Transverse colon (tissue), 3 donors: ENCODE measurements around the gene CHURC1.

Experiments
- POLR2A ChIP-seq: fragments of 450-650 bp; IDR thresholded peaks from one replicate; pipeline ENCODE4 v1.6.1; 2016; ENCODE audit warnings: antibody characterized with exemption, mild to moderate bottlenecking, moderate library complexity
- TF ChIP-seq, protein P1 (sequence below), 5 experiments: fragments of 200-600 bp in 3 of 5; fragments of 450-650 bp in 2 of 5; sonication (generic) in 3 of 5; IDR thresholded peaks; 1 replicate in 2 of 5; 2 replicates in 3 of 5; pipeline ENCODE4 v1.5.1; 2016 to 2017; ENCODE audit warnings: antibody characterized with exemption in 5 of 5, inconsistent platforms in 3 of 5, mild to moderate bottlenecking in 2 of 5, moderate library complexity in 1 of 5

DNA sequence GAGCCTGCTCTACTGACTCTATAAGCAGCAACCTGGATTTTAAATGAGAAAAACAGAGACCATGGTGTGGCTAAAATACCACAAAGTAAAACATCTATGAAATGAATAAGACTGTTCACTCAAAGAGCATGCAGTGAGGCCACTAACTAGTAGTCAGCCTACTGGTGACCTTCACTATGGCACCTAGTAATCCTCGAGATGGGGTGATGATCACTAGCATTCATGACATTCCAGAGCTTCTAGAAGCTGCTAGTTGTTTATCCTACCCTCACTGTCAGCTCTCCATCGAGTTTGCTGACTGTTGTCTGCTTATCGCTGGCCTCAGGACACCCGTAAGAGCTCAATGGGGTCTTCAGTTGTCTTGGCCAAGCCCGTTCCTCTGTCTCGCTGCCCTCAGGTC lies 48.3 kb upstream of the CHURC1 start:
- TF ChIP-seq, protein P1, sequence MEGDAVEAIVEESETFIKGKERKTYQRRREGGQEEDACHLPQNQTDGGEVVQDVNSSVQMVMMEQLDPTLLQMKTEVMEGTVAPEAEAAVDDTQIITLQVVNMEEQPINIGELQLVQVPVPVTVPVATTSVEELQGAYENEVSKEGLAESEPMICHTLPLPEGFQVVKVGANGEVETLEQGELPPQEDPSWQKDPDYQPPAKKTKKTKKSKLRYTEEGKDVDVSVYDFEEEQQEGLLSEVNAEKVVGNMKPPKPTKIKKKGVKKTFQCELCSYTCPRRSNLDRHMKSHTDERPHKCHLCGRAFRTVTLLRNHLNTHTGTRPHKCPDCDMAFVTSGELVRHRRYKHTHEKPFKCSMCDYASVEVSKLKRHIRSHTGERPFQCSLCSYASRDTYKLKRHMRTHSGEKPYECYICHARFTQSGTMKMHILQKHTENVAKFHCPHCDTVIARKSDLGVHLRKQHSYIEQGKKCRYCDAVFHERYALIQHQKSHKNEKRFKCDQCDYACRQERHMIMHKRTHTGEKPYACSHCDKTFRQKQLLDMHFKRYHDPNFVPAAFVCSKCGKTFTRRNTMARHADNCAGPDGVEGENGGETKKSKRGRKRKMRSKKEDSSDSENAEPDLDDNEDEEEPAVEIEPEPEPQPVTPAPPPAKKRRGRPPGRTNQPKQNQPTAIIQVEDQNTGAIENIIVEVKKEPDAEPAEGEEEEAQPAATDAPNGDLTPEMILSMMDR (IDR thresholded peaks at IDR 0.05), result no peak
- no peak for TF ChIP-seq POLR2A
